Osteoblast (primary cell): Measurements from ENCODE around the gene CLEC4G. TPM values are rescaled to one million over a fixed set of nuclear protein-coding genes. Genes with fewer than 3 reads are reported as not detected.

Experiments used
- DNase-seq: peaks from one replicate; pipeline ENCODE4 v3.0.0; 2011; ENCODE audit warnings: low spot score, mixed read lengths; ENCODE audit not compliant: insufficient read length; ENCODE audit errors: missing footprints
- H2AFZ ChIP-seq: 2 replicates; pipeline ENCODE4 v1.6.0; 2011; ENCODE audit warnings: mild to moderate bottlenecking, low read length
- H3K27ac ChIP-seq: 2 replicates; pipeline ENCODE4 v1.5.1; 2011; ENCODE audit warnings: mild to moderate bottlenecking, low read depth, low read length, moderate library complexity
- H3K27me3 ChIP-seq: 2 replicates; pipeline ENCODE4 v1.6.0; 2012; ENCODE audit warnings: mild to moderate bottlenecking, control low read depth, inconsistent platforms, low read length, moderate library complexity; ENCODE audit not compliant: insufficient read depth
- H3K36me3 ChIP-seq: 2 replicates; pipeline ENCODE4 v1.5.1; 2011; ENCODE audit warnings: mild to moderate bottlenecking, low read length, control low read depth, moderate library complexity; ENCODE audit not compliant: insufficient read depth
- H3K4me1 ChIP-seq: 2 replicates; pipeline ENCODE4 v1.5.1; 2011; ENCODE audit warnings: mild to moderate bottlenecking, low read length, control low read depth, moderate library complexity; ENCODE audit not compliant: insufficient read depth
- H3K4me2 ChIP-seq: 2 replicates; pipeline ENCODE4 v1.6.0; 2011; ENCODE audit warnings: mild to moderate bottlenecking, low read length; ENCODE audit not compliant: insufficient read depth
- H3K4me3 ChIP-seq: fragments of 200-600 bp; sonication (generic); 3 replicates; pipeline ENCODE4 v1.5.1; 2012; ENCODE audit warnings: mild to moderate bottlenecking, low read length, inconsistent platforms; ENCODE audit not compliant: insufficient read depth
- H3K79me2 ChIP-seq: 2 replicates; pipeline ENCODE4 v1.6.0; 2012; ENCODE audit warnings: mild to moderate bottlenecking, low read length, control low read depth, inconsistent platforms; ENCODE audit not compliant: insufficient read depth
- H3K9me3 ChIP-seq: 2 replicates; pipeline ENCODE4 v1.5.1; 2011; ENCODE audit warnings: low read depth, low read length, control low read depth
- H4K20me1 ChIP-seq: 2 replicates; pipeline ENCODE4 v1.6.0; 2012; ENCODE audit warnings: mild to moderate bottlenecking, low read length, control low read depth; ENCODE audit not compliant: insufficient read depth
- CTCF ChIP-seq: IDR thresholded peaks from 2 replicates; pipeline ENCODE4 v1.5.1; 2011; ENCODE audit warnings: mild to moderate bottlenecking, low read depth, low read length, moderate library complexity; ENCODE audit errors: extremely low read depth
- total RNA-seq: library from RNA; depleted of rRNA; stranded (reverse); fragments of >200 nt; gene quantifications from 2 replicates; pipeline ENCODE4 v1.2.3, GENCODE V29; 2012

The CLEC4G gene
- total RNA-seq, 1 donor, result not detected

- Histone ChIP-seq H2AFZ (no peak overlapping the region), H3K27me3 (no peaks in the 10 kb centered on the region), H3K79me2 (no peaks in the 10 kb centered on the region), H3K9me3 (no peaks in the 10 kb centered on the region), H3K4me3 (no peak overlapping the region), H4K20me1 (no peaks in the 10 kb centered on the region), H3K4me1 (no peaks in the 10 kb centered on the region), H3K4me2 (no peak overlapping the region), H3K36me3 (no peaks in the 10 kb centered on the region), H3K27ac (no peak overlapping the region)
- TF ChIP-seq CTCF, result no peak
- DNase-seq, result no peak
Observed at GRCh38 chr19:7756258-7756657, 24.3 kb upstream of the CLEC4G start.

- Histone ChIP-seq H3K79me2 (no peaks in the 10 kb centered on the region), H3K27me3 (peaks cover 3% of the 10 kb centered on the region), H3K4me2 (no peak overlapping the region), H3K4me1 (no peaks in the 10 kb centered on the region), H3K36me3 (no peaks in the 10 kb centered on the region), H3K4me3 (no peak overlapping the region), H4K20me1 (no peaks in the 10 kb centered on the region), H3K27ac (no peak overlapping the region), H2AFZ (no peak overlapping the region), H3K9me3 (no peaks in the 10 kb centered on the region)
- TF ChIP-seq CTCF, result no peak
- no peak for DNase-seq
Observed at GRCh38 chr19:7751157-7751783, 19.4 kb upstream of the CLEC4G start.

GRCh38 chr19:7748756-7749155 is 16.8 kb upstream of the CLEC4G start:
- no peaks in the 10 kb centered on the region for H4K20me1 ChIP-seq
- no peaks in the 10 kb centered on the region for H3K79me2 ChIP-seq
- no peak overlapping the region for H3K4me2 ChIP-seq
- H3K4me1 ChIP-seq, result no peaks in the 10 kb centered on the region
- H3K27me3 ChIP-seq, result peaks cover 3% of the 10 kb centered on the region
- H3K36me3 ChIP-seq, result no peaks in the 10 kb centered on the region
- no peak overlapping the region for H3K27ac ChIP-seq
- H2AFZ ChIP-seq, result no peak overlapping the region
- no peaks in the 10 kb centered on the region for H3K9me3 ChIP-seq
- peak; percentile 86 for DNase-seq
- TF ChIP-seq CTCF, result peak; percentile 36
- no peak overlapping the region for H3K4me3 ChIP-seq

GRCh38 chr19:7748171-7748570 is 16.3 kb upstream of the CLEC4G start:
- Histone ChIP-seq H3K9me3 (no peaks in the 10 kb centered on the region), H3K4me2 (no peak overlapping the region), H2AFZ (no peak overlapping the region), H4K20me1 (no peaks in the 10 kb centered on the region), H3K4me3 (no peak overlapping the region), H3K79me2 (no peaks in the 10 kb centered on the region), H3K27ac (no peak overlapping the region), H3K36me3 (no peaks in the 10 kb centered on the region), H3K27me3 (peaks cover 3% of the 10 kb centered on the region), H3K4me1 (no peaks in the 10 kb centered on the region)
- no peak for DNase-seq
- no peak for TF ChIP-seq CTCF
